SK-N-SH (cell line): ENCODE measurements around the gene METTL9.

Experiments
- CTCF ChIP-seq: fragments of 200-600 bp; sonication (generic); IDR thresholded peaks from 2 replicates; pipeline ENCODE4 v1.6.1; 2017; ENCODE audit warnings: antibody characterized with exemption, mild to moderate bottlenecking, moderate library complexity
- POLR2AphosphoS5 ChIP-seq: IDR thresholded peaks from 2 replicates; pipeline ENCODE4 v1.6.1; 2012; ENCODE audit warnings: low read depth, low read length
- RAD21 ChIP-seq: IDR thresholded peaks from 2 replicates; pipeline ENCODE4 v1.6.1; 2012; ENCODE audit warnings: mild to moderate bottlenecking, low read length
- TF ChIP-seq, protein P1 (sequence below): IDR thresholded peaks from 2 replicates; pipeline ENCODE4 v1.4.0; 2012; ENCODE audit warnings: low read depth, borderline replicate concordance
- TF ChIP-seq, protein P2 (sequence below): IDR thresholded peaks from 2 replicates; pipeline ENCODE4 v1.4.0; 2012; ENCODE audit warnings: low read depth, borderline replicate concordance

GRCh38 chr16:21698169-21699032 is 99.0 kb downstream of the METTL9 start:
- TF ChIP-seq CTCF, result peak; percentile 10; the same call in 1 of the 2 replicates
- TF ChIP-seq, protein P1, sequence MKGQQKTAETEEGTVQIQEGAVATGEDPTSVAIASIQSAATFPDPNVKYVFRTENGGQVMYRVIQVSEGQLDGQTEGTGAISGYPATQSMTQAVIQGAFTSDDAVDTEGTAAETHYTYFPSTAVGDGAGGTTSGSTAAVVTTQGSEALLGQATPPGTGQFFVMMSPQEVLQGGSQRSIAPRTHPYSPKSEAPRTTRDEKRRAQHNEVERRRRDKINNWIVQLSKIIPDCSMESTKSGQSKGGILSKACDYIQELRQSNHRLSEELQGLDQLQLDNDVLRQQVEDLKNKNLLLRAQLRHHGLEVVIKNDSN, result no peak
- no peak for TF ChIP-seq POLR2AphosphoS5
- no peak for TF ChIP-seq RAD21
- TF ChIP-seq, protein P2, sequence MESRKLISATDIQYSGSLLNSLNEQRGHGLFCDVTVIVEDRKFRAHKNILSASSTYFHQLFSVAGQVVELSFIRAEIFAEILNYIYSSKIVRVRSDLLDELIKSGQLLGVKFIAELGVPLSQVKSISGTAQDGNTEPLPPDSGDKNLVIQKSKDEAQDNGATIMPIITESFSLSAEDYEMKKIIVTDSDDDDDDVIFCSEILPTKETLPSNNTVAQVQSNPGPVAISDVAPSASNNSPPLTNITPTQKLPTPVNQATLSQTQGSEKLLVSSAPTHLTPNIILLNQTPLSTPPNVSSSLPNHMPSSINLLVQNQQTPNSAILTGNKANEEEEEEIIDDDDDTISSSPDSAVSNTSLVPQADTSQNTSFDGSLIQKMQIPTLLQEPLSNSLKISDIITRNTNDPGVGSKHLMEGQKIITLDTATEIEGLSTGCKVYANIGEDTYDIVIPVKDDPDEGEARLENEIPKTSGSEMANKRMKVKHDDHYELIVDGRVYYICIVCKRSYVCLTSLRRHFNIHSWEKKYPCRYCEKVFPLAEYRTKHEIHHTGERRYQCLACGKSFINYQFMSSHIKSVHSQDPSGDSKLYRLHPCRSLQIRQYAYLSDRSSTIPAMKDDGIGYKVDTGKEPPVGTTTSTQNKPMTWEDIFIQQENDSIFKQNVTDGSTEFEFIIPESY, result no peak
